SK-N-SH treated with all-trans-retinoic acid at 6 μM for 48 hours (cell line): ENCODE results near the gene CHTF8.

ENCODE experiments used
- CSRNP3 ChIP-seq: fragments of 250-450 bp; sonication (Bioruptor Pico); IDR thresholded peaks from 2 replicates; pipeline ENCODE4 v1.5.1; 2021; ENCODE audit warnings: mild to moderate bottlenecking, moderate library complexity
- ESRRG ChIP-seq: fragments of 250-450 bp; sonication (Bioruptor Pico); IDR thresholded peaks from 2 replicates; pipeline ENCODE4 v1.6.1; 2021; ENCODE audit warnings: mild to moderate bottlenecking
- GLIS3 ChIP-seq: fragments of 250-450 bp; sonication (Bioruptor Pico); IDR thresholded peaks from 2 replicates; pipeline ENCODE4 v1.5.0; 2020; ENCODE audit warnings: mild to moderate bottlenecking, moderate library complexity
- PATZ1 ChIP-seq: fragments of 250-450 bp; sonication (Bioruptor Pico); IDR thresholded peaks from 2 replicates; pipeline ENCODE4 v1.8.0; 2020; ENCODE audit warnings: mild to moderate bottlenecking, moderate library complexity, borderline replicate concordance
- RARB ChIP-seq: fragments of 250-450 bp; sonication (Bioruptor Pico); IDR thresholded peaks from 2 replicates; pipeline ENCODE4 v1.8.0; 2021; ENCODE audit warnings: mild to moderate bottlenecking, moderate library complexity
- TCF4 ChIP-seq: fragments of 250-450 bp; sonication (Bioruptor Pico); IDR thresholded peaks from 2 replicates; pipeline ENCODE4 v1.8.0; 2021; ENCODE audit warnings: mild to moderate bottlenecking, moderate library complexity, borderline replicate concordance
- ZFP30 ChIP-seq: fragments of 450-650 bp; formaldehyde crosslinking; IDR thresholded peaks from 2 replicates; pipeline ENCODE4 v1.5.0; 2022; ENCODE audit warnings: mild to moderate bottlenecking, moderate library complexity
- ZNF70 ChIP-seq: fragments of 450-650 bp; formaldehyde crosslinking; IDR thresholded peaks from 2 replicates; pipeline ENCODE4 v1.5.0; 2020; ENCODE audit warnings: mild to moderate bottlenecking, moderate library complexity
- ZNF8 ChIP-seq: fragments of 450-650 bp; formaldehyde crosslinking; IDR thresholded peaks from 2 replicates; pipeline ENCODE4 v1.5.0; 2020; ENCODE audit warnings: mild to moderate bottlenecking, moderate library complexity
- TF ChIP-seq, protein P1 (sequence below): fragments of 250-450 bp; sonication (Bioruptor Pico); IDR thresholded peaks from 2 replicates; pipeline ENCODE4 v1.5.1; 2020; ENCODE audit warnings: low read depth, mild to moderate bottlenecking, moderate library complexity

GRCh38 chr16:69093974-69094373, 38.4 kb downstream of the CHTF8 start:
- TF ChIP-seq TCF4 (CRISPR knock-in tag) (no peak), PATZ1 (CRISPR knock-in tag) (no peak), ZNF70 (CRISPR knock-in tag) (no peak), RARB (CRISPR knock-in tag) (no peak), CSRNP3 (CRISPR knock-in tag) (no peak), ZNF8 (CRISPR knock-in tag) (no peak), GLIS3 (CRISPR knock-in tag) (no peak), ESRRG (CRISPR knock-in tag) (no peak), ZFP30 (CRISPR knock-in tag) (no peak)
- TF ChIP-seq, protein P1, sequence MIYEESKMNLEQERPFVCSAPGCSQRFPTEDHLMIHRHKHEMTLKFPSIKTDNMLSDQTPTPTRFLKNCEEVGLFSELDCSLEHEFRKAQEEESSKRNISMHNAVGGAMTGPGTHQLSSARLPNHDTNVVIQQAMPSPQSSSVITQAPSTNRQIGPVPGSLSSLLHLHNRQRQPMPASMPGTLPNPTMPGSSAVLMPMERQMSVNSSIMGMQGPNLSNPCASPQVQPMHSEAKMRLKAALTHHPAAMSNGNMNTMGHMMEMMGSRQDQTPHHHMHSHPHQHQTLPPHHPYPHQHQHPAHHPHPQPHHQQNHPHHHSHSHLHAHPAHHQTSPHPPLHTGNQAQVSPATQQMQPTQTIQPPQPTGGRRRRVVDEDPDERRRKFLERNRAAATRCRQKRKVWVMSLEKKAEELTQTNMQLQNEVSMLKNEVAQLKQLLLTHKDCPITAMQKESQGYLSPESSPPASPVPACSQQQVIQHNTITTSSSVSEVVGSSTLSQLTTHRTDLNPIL: no peak
